NCI-H146 treated with DMSO at 0.1 percent for 48 hours (cell line): ENCODE results near the gene TEKT3.

Experiments
- DNase-seq: peaks from one replicate; lab custom pipeline; 2025; ENCODE audit not compliant: unreplicated experiment; lab: John Stamatoyannopoulos, UW

The TEKT3 gene

DNA sequence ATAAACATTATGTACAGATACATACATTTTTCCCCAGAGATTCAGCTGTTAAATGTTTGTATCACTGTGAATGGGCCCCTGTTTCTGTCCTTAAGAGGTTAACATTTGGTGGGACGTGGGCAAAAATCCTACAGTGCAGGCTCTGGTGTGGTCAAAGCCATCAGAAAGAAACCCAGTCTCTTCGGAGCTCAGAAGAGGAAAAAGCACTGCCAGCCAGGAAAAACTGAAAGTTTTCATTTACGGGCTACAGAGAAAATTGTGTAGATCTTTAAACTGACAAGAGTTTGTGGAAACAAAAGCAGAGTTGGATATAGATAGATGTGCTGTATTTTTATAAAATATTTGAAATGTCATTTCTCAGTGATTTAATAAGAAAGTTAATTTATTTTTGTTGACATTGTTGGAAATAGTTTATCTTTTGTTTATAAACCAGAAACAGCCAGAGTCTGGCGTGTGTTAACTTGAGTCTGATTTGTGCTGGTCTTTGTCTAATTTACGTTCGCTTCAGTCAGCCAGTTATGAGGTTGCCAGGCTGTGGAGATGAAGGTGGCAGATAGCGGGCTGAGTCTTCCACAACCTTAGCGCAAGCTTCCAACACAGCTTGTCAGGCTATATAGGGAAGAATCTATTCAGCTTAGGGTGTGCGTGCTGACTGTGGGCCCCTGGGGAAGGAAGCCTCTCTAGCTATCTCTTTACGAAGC, 9.5 kb upstream of the TEKT3 start:
- no peak for DNase-seq

DNA sequence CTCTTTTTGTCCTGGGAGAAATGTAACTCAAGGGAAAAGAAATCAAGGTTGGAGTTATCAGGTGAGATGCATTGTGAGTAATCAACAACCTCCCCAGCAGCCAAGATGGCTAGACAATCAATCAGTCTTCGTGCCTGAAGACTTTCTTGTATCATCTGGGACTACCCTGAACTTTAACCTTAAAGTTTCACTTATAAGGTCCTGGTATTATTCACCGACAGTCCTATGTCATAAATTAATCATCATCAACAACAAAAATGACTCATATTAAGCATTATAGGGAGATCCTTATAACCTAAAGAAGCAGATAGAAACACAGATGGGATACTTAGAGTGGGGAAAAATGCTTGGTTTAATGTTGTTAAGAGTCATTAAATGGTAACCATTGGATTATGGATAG, 7.7 kb upstream of the TEKT3 start:
- no peak for DNase-seq

DNA sequence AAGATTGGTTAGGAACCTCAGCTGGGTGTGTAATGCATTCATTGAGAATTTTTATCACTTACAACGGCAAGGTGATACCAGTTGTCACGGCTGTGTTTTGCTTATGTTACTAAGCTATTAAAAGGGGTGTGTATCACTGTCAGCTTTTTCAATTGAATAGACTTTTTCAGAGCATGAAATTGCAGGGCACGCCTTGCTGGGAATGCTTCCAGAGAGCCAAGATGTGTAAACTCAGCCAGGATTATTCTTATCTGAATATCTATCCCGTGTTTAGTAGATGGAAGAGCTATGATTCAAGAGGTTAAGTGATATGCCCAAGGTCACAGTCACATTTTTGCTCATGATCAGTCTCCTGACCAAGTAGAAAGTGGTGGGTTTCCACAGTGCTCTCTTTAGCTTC, 6.6 kb upstream of the TEKT3 start:
- no peak for DNase-seq

DNA sequence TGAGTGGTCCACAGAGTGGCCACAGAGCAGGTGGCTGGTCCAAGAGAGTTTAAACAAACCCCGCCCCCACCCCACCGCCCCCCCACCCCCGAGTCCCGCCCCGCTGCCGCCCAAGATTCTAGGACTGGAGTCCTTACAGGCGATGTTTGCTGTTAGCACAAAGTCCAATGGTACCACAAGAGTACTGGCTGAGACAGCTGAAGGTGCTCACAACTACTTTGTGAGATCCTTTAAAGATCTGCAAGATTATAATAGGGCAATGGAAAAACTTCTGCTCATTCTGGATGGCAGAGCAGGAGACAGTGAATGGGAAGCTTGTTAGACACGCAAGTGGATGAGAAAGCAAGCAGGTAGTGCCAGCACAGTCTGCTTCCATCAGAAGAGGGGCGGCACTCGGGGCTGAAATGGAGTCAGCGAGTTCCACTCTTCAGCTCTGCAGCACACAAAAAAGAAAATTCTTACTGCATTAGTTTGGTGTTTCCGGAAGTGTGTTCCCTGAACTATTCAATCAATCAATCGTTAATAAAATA, 4.7 kb upstream of the TEKT3 start:
- no peak for DNase-seq

DNA sequence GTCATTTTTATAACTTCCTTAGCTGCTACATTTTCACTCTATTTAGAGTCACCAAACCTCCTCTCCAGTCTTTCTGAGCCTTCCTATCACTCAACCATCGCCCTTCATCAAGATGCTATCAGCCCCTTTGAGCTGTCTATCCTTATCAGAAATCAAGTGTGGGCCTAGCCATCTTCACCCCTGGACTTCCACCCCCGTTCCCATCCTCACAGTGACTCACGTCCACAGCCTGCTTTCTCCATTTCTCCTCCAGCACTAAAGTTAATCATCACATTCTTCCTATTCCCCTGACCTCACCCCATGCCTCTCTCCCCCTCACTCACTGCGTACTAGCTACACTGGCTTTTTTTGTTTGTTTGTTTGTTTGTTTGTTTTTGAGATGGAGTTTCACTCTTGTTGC, 2.4 kb upstream of the TEKT3 start:
- no peak for DNase-seq

DNA sequence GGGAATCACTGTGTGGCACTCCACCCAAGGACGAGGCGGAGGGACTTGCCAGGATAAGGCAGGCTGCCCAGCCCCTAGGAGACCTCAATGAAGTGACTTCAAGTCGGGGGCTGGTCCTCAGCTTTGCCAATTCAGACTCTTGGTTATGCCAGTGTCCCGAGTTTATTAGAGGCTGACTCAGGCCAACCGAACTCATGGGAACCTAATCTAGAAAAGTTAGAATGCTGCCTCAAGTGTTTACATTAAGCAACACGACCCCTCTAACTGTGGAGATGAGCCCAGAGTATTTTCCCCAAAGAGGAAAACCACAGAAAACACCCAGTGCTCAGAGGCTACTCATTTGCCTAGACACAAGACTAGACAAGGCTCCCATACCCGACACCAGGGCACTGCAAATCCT, 1.1 kb upstream of the TEKT3 start:
- no peak for DNase-seq

DNA sequence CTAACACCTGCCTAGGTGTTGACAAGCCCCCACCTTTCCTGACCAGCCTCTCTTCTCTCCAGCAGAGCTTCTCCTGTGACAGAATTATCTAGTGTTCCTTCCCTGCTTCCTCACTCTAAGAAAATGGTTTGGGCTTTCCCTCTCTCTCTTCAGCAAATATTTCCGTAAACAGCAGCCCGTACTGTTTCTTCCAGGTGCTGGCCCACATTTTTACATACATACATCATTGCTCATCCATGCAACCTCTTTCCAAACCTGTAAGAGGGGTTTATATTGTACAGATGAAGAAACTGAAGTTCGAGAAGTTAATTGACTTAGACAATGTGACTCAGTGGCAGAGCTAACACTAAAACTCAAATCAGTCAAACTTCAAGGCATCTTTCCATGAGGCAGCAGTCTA, 569 bp upstream of the TEKT3 start:
- no peak for DNase-seq

DNA sequence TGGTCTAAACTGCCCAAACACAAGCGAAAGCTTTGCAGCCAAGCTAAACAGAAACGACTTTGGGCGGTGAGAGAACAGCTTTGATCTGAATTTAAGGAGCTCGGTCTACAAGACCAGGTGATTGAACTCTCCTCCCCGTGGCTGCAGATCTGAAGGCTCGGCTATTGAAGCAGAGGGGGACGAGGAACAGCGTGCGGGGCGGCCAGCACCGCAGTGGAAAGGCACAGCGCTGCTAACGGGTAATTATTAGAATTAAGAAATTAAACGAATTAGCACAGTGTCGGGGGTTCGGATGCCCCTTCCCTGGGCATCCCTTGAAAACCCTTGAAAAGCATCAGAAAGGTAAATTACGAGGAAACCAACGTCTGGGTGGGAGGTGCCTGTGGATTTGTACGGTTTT, 431 bp downstream of the TEKT3 start:
- DNase-seq, result no peak

DNA sequence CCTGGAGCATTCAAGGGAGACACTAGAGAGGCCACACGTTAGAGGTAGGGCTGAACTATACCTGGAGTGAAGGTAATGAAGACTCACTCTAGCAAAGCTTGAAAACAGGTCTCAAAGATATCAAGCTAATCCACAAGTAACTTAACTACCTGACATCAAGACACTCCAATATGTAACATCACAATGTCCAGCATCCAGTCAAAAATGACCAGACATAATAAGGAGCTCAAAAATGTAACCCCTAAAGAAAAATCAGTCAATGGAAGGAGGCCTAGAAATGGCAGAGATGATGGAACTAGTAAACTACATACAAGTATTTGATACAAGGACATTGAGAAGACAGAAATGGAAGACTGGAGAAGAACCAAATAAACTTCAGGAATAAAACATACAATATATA, 6.0 kb downstream of the TEKT3 start:
- DNase-seq, result no peak

DNA sequence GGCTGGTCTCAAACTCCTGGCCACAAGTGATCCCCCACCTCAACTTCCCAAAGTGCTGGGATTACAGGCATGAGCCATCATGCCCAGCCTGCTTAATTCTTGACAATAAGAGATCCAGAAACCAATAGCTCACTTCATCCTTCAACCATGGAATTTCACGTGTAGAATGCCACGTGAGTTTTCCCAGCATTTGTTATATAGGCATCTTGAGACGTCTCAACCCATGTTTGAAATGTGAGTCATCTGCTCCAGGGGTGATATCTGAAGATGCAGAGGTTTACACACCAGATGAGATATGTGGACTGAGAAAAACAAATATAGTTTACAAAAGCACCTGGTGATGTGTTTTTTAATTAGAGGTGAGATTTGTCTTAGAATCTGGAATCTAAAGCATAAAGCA, 7.1 kb downstream of the TEKT3 start:
- no peak for DNase-seq

DNA sequence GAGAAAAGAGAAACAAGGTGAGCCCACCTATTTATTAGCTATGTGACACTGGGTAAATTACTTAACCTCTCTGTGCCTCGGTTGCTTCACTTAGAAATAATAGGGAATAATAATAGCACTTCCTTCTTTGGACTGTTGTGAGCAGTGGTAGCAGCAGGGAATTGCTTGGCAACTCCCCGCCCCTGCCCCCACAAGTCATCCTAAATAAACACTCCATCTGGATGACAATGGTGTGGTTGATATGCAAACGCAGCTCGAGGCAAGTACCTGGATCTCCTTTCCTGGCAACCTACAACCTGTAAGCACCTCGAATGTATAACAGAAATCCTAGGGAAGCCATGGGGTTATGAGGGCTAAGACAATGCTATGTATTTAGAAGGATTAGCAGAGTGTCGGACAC, 9.1 kb downstream of the TEKT3 start:
- DNase-seq, result no peak

DNA sequence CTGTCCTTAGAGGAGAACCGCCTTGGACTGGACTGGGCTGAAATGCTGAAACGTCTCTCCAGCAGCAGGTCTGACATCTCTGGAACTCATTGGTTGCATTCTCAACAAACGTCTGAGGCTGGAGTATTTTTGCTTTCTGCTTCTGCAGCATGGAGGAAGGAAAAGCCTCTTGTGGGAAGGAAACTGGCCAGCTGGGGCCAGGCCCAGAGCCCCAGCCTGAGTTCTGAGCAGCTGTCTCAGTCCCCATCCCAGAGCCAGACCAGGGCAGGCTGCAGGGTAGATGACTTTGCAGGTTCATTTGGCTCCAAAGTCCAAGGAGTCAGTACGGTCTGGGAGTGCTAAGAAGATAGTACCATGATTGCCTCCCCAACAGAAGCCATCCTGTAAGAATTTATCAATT, 18.3 kb downstream of the TEKT3 start:
- DNase-seq, result no peak

DNA sequence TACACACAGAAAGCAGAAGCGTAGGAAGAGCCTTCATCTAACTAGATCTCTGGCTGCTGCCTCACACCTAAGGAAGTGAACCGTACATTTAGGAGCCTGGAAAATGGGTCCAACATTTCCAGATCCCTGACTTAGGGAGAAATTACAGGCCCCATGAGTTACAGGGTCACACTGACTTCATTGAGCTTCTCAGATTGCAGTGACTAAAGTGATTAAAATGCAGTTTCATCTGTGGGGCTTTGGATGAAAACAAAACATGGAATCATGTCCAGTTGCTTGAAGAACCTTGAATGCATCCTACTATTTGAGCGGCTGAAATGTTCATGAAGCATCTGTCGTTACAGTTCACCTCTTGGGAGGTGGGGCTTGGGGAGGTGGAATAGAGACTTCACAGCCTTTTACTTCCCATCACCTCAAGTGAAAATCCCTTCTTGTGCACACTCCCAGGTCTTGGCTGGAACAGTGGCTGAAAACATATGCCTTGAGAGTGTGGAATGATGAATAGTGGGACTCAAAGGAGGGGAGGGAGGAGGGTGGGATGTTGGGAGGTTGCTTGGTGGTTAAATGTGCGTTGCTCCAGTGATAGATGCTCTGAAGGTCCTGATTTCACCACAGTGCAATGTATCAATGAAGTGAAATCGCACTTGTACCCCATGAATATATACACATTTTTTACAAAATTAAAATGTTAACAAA, 19.7 kb downstream of the TEKT3 start:
- no peak for DNase-seq

DNA sequence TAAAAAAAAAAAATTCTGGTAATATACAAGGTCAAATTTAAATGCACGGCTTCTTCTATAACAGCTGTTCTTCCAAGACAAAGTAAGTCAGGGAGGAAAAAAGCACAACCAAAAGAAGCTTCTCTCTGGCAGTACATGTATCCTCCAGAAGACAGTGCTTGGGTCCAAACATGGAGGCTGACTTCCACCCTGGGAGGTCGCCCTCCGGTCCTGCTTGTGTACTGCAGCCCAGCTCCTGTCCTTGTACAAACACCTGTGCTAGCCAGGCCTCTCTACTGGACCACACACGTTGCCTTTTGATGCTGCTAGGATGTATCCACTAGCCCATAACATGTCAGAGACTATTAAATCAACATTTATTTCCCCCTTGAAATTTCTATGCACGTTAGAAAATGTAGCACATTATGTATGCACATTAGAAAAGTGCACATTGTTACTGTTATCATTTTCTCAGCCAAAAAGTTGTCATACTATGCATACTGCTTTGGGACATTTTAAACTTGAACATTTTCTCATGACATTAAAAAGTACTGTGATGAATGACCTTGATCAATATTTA, 21.9 kb downstream of the TEKT3 start:
- no peak for DNase-seq

DNA sequence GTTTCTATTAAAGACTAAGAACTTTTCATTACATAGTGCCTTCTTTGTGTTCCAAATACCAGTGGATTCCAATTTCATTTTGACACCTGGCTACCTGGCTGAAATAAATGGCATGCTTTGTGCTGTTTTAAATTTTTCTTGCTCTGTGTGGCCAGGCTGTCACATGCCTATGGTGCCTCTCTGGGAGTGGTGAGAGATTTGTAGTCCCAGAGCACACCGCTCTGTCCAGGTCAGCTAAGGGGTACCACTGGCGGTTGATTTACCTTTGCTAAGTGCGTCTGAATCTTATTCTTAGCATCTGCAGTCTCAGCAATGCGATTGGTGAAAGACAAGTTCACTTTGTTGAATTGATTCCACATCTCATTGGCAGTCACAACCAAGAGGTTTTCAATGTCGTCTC, 29.4 kb downstream of the TEKT3 start:
- no peak for DNase-seq

DNA sequence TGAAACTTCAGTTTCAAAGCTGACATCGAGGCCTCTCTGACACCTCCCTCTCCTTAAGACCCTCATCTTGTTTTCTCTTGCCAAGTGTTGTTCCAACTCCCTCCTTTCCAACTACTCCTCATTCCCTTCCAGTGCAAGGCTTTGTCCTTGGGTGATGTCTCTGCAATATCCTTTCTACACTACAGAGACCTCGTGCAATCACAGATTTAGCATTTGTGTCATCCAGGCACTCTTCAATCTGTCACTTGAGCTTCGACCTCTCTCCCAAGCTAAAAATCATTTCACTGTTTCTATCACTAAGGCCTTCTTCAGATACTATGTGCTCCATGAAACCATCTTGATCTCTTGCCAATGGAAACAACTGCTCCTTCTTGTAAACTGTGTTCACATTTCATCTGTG, 31.6 kb downstream of the TEKT3 start:
- no peak for DNase-seq

DNA sequence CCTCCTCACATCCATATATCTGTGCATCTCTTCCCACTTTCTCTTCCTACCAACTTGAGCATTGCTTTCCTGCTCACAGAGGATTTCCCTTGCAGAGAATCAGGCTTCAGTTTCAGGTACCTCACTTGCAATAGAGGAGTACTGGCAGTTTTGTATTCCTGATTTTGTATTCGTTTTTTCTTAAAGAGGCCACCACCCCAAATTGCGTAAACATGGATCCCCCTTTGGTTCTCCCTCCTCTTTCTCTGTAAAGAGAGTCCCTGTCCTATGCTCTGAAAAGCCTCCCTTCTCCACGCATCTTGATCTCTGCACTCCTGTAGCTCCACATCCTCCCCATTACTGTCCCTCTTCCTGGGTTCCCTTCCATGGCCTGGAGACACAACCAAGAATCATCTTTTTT, 32.2 kb downstream of the TEKT3 start:
- DNase-seq, result no peak

DNA sequence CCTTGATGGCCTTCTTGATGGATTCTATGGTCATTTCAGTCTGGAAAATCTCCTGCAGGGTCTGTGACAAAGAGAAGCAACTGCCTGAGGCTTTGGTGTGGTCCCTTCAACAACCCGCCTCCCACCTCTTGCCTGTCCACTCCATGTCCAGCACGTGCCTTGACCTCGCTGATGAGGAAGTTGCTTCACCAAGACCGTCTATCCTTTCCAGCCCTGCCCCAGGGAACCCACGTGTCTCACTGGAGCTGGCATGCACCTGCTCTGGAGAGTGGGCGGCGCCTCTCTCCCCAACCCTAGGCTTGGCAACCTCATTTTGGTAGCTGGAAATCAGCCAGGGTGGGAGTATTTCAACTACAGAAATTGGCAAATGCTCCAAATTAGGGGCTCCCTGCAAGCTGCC, 32.6 kb downstream of the TEKT3 start:
- DNase-seq, result no peak

DNA sequence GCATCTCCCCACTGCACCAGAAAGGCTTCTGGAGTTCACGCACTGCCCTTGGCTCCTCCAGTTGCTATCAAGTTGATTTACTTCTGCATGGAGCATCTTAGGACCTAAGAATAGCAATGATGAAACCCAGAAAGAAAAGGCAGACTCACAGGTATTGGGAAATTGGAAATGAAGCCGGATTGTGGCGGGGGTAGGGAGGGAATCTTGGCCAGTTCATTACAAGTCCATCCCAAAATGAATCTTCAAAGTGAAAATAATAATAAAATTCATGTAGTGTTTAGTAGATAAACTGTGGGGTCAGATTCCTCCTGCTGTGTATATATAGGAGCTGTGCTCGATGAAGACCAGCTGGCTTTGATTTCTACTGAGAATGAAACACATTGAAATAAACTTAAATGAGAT, 33.7 kb downstream of the TEKT3 start:
- DNase-seq, result no peak

DNA sequence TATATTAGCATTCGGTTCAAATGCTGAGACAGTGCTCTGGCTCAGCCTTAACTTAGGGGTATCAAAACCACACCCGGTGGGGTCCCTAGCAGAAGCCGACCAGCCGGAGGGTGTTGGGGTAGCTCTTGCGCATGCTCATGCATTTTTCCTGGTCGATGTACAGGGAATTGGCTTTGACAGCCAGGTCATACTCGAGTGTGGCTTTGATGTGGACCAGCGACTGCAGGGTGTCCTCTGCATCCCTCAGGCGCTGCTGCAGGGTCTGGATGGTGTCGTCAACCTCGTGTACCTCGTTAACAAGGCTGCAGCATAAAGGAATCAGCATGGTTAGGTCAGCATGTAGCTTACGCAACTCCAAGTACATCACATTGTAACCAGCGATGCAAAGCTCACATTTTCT, 37.5 kb downstream of the TEKT3 start:
- DNase-seq, result no peak

DNA sequence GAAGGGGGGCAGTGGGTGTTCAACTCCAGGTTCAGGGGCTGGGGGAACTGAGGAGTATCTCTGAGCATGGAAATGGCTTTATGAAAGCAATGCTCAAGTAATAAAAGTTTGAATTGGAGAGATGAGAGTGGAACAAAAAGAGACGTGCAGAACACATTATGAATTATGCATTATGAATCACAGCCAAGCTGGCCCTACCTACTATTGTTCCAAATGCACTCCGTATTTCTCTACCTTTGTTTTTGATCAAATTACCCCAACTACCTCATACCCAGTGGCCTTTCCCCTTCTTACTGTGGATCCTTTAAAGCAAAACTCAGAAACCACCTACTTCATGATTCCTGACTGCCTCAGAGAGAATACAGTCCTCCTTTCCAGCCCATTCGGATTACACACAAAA, 38.1 kb downstream of the TEKT3 start:
- no peak for DNase-seq

DNA sequence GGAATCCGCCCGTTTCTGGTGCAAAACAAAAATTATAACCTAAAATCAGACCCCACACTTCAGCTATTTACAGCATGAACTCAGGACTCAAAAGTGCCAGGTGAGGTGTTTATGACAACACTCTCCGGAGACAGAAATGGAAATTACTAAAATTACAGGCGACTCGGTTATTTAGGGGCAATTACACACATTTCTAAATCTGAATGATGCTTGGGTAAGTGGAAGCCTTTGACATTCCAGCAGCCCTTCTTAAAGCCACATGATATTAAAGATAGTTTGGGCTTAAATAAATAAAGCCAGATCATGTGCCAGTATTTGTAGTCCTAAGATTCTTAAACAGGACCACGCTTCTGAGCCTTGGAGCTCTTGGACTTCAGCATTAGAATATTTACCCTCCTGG, 39.6 kb downstream of the TEKT3 start:
- DNase-seq, result no peak

DNA sequence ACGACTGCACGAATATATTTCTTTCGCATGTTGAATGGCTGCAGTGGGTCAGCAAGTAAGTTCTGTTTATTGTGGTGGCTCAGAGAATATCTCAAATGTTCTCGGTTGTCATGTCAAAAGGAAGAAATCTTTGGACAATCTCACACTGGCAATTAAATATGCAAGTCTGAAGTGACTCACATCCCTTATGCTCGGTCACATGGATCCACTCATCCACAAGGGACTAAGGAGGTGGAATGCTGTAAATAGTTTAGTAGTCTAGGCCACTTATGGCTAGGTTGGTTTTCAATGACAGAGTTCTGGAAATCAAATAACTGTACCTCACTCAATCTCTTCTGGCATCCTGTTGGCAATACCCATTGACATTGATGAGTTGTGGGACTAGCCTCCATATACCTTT, 43.2 kb downstream of the TEKT3 start:
- DNase-seq, result no peak
